ENCODE results near the gene STAT1.

GRCh38 chr2:191056228-191056627, 42.3 kb upstream of the STAT1 start:
- TF ChIP-seq CTCF (conservative IDR thresholded peaks at IDR 0.05) (no peak), ZFX (IDR thresholded peaks at IDR 0.05) (no peak)

Measured in C4-2B (cell line).